Measurements from ENCODE around the gene HOXC4. TPM values are rescaled to one million over a fixed set of nuclear protein-coding genes. Genes with fewer than 3 reads are reported as not detected.

HOXC4 gene
- total RNA-seq, 1 donor from 2014 or later, result not detected

- Mint-ChIP-seq H3K4me3 (ENCODE audit: unreplicated experiment) (no peak overlapping the region), H3K9me3 (ENCODE audit: unreplicated experiment) (peaks cover 27% of the 10 kb centered on the region), H3K27me3 (ENCODE audit: low read depth, unreplicated experiment) (peaks cover 84% of the 10 kb centered on the region), H3K4me1 (ENCODE audit: low read depth, unreplicated experiment) (no peaks in the 10 kb centered on the region), H3K27ac (ENCODE audit: unreplicated experiment) (peak overlapping the region; percentile 83), H3K36me3 (ENCODE audit: low read depth, unreplicated experiment) (peaks cover 3% of the 10 kb centered on the region)
- no peak overlapping the region for H3K27ac ChIP-seq (ENCODE audit: low read depth, low read length)
- no peak overlapping the region for H3K4me3 ChIP-seq (ENCODE audit: insufficient read depth, low read depth, low read length)
- peak; percentile 1 for TF ChIP-seq EZH2 (IDR thresholded peaks at IDR 0.05; ENCODE audit: insufficient read depth, low read length)
- no peak for TF ChIP-seq CTCF (IDR thresholded peaks at IDR 0.05; ENCODE audit: insufficient read depth, low read depth, low read length)
- DNase-seq (ENCODE audit: low read depth) (no peak), FAIRE-seq (no peak)
- peaks cover 75% of the 10 kb centered on the region for H3K27me3 ChIP-seq (ENCODE audit: insufficient read depth, low read length)
- no peak overlapping the region for H3K4me2 ChIP-seq (ENCODE audit: low read length)
- no peak overlapping the region for H2AFZ ChIP-seq (ENCODE audit: low read depth, low read length)
- H3K36me3 ChIP-seq (ENCODE audit: insufficient read depth, low read length), result no peaks in the 10 kb centered on the region
- no peak overlapping the region for H3K9ac ChIP-seq (ENCODE audit: low read length)
- H3K4me1 ChIP-seq (ENCODE audit: insufficient read depth, low read length), result no peaks in the 10 kb centered on the region
- no peaks in the 10 kb centered on the region for H4K20me1 ChIP-seq (ENCODE audit: insufficient read depth, low read length)
- no peaks in the 10 kb centered on the region for H3K79me2 ChIP-seq (ENCODE audit: insufficient read depth, low read length)
- H3K9me3 ChIP-seq (ENCODE audit: insufficient read depth, low read depth, low read length), result peaks cover 7% of the 10 kb centered on the region
Observed at GRCh38 chr12:54034785-54035310, 18.8 kb upstream of the HOXC4 start.

GRCh38 chr12:54035568-54036264 lies 17.9 kb upstream of the HOXC4 start:
- Histone ChIP-seq H3K4me3 (ENCODE audit: insufficient read depth, low read depth, low read length) (no peak overlapping the region), H3K4me2 (ENCODE audit: low read length) (no peak overlapping the region), H3K27ac (ENCODE audit: low read depth, low read length) (no peak overlapping the region), H3K9me3 (ENCODE audit: insufficient read depth, low read depth, low read length) (peaks cover 10% of the 10 kb centered on the region), H3K79me2 (ENCODE audit: insufficient read depth, low read length) (no peaks in the 10 kb centered on the region), H3K9ac (ENCODE audit: low read length) (no peak overlapping the region), H4K20me1 (ENCODE audit: insufficient read depth, low read length) (no peaks in the 10 kb centered on the region), H2AFZ (ENCODE audit: low read depth, low read length) (no peak overlapping the region), H3K36me3 (ENCODE audit: insufficient read depth, low read length) (no peaks in the 10 kb centered on the region), H3K4me1 (ENCODE audit: insufficient read depth, low read length) (no peaks in the 10 kb centered on the region), H3K27me3 (ENCODE audit: insufficient read depth, low read length) (peaks cover 76% of the 10 kb centered on the region)
- Mint-ChIP-seq H3K27ac (ENCODE audit: unreplicated experiment) (no peak overlapping the region), H3K27me3 (ENCODE audit: low read depth, unreplicated experiment) (peaks cover 87% of the 10 kb centered on the region), H3K4me3 (ENCODE audit: unreplicated experiment) (no peak overlapping the region), H3K9me3 (ENCODE audit: unreplicated experiment) (peaks cover 29% of the 10 kb centered on the region), H3K36me3 (ENCODE audit: low read depth, unreplicated experiment) (peaks cover 2% of the 10 kb centered on the region), H3K4me1 (ENCODE audit: low read depth, unreplicated experiment) (no peaks in the 10 kb centered on the region)
- no peak for FAIRE-seq
- DNase-seq (ENCODE audit: low read depth), result no peak
- TF ChIP-seq CTCF (IDR thresholded peaks at IDR 0.05; ENCODE audit: insufficient read depth, low read depth, low read length) (no peak), EZH2 (IDR thresholded peaks at IDR 0.05; ENCODE audit: insufficient read depth, low read length) (no peak)
